HepG2 (cell line): ENCODE measurements around the gene BMERB1. TPM values are rescaled to one million over a fixed set of nuclear protein-coding genes. Genes with fewer than 3 reads are reported as not detected.

Experiments
- ASH2L ChIP-seq: fragments of 300-600, 200-600 bp; sonication (generic); IDR thresholded peaks from 2 replicates; pipeline ENCODE4 v1.7.0; 2017; ENCODE audit warnings: low read depth, mild to moderate bottlenecking, moderate library complexity, mixed read lengths, low read length; ENCODE audit not compliant: insufficient read length
- DMAP1 ChIP-seq: IDR thresholded peaks from 2 replicates; pipeline ENCODE4 v1.6.1; 2016
- FOXA1 ChIP-seq, 2 experiments: fragments of 450-650 bp in 1 of 2; sonication (generic) in 1 of 2; formaldehyde crosslinking in 1 of 2; IDR thresholded peaks; 2 replicates each; pipeline versions ENCODE4 v1.4.0 to v1.6.1; 2016 to 2020; ENCODE audit warnings: missing genetic modification reagents in 1 of 2
- KLF16 ChIP-seq, 2 experiments: sonication (generic) in 1 of 2; formaldehyde crosslinking in 1 of 2; IDR thresholded peaks; 2 replicates each; pipeline versions ENCODE4 v1.6.1 to v1.8.0; 2016 to 2023; ENCODE audit warnings: missing genetic modification reagents in 2 of 2, missing compliant biosample characterization in 1 of 2
- NFATC3 ChIP-seq: sonication (generic); formaldehyde crosslinking; IDR thresholded peaks from 2 replicates; pipeline ENCODE4 v1.5.1; 2020; ENCODE audit warnings: mild to moderate bottlenecking, missing genetic modification reagents
- NR2C2 ChIP-seq: sonication (generic); formaldehyde crosslinking; IDR thresholded peaks from 2 replicates; pipeline ENCODE4 v1.4.0; 2020; ENCODE audit warnings: missing genetic modification reagents, mild to moderate bottlenecking, moderate library complexity, borderline replicate concordance
- PITX1 ChIP-seq: sonication (generic); formaldehyde crosslinking; IDR thresholded peaks from 2 replicates; pipeline ENCODE4 v1.5.1; 2020; ENCODE audit warnings: mild to moderate bottlenecking, missing genetic modification reagents
- POLR2AphosphoS2 ChIP-seq: IDR thresholded peaks from 2 replicates; pipeline ENCODE4 v1.6.1; 2011; ENCODE audit warnings: low read depth, low read length, improper control_type of control experiment
- RXRA ChIP-seq: sonication (generic); formaldehyde crosslinking; IDR thresholded peaks from 2 replicates; pipeline ENCODE4 v1.5.1; 2020; ENCODE audit warnings: missing genetic modification reagents
- STAG1 ChIP-seq: sonication (generic); formaldehyde crosslinking; IDR thresholded peaks from 2 replicates; pipeline ENCODE4 v1.4.0; 2020; ENCODE audit warnings: missing genetic modification reagents
- TAF1 ChIP-seq: sonication (generic); formaldehyde crosslinking; IDR thresholded peaks from 2 replicates; pipeline ENCODE4 v1.4.0; 2020; ENCODE audit warnings: missing genetic modification reagents
- TBL1XR1 ChIP-seq: fragments of 150-350 bp; IDR thresholded peaks from 2 replicates; pipeline ENCODE4 v1.6.1; 2014; ENCODE audit warnings: borderline replicate concordance, low read length; ENCODE audit not compliant: partially characterized antibody
- TEAD3 ChIP-seq: optimal IDR thresholded peaks from 2 replicates; pipeline ENCODE3; 2016; ENCODE audit warnings: borderline replicate concordance
- polyA plus RNA-seq, 8 experiments: library from polyadenylated mRNA; depleted of rRNA in 3 of 8; stranded (reverse) in 7 of 8; unstranded in 1 of 8; fragments of >200 nt; fragmentation: Illumina TruSeq in 4 of 8; extraction: Trizol in 4 of 8; gene quantifications; 2 replicates each; pipeline versions ENCODE4 v1.2.1 to v1.2.3, GENCODE V29; 2011 to 2016; ENCODE audit warnings: low read depth in 4 of 8, missing spikeins in 1 of 8, mixed read lengths in 1 of 8; ENCODE audit not compliant: insufficient read depth in 1 of 8
- total RNA-seq, 5 experiments: library from RNA; depleted of rRNA; stranded (reverse); fragments of >200 nt; fragmentation: Illumina TruSeq; extraction: Trizol; gene quantifications; 2 replicates each; pipeline ENCODE4 v1.2.3, GENCODE V29; 2016; ENCODE audit warnings: low read depth in 1 of 5
- TF ChIP-seq, protein P1 (sequence below): sonication (generic); formaldehyde crosslinking; IDR thresholded peaks from 2 replicates; pipeline ENCODE4 v1.4.0; 2020; ENCODE audit warnings: missing genetic modification reagents, mild to moderate bottlenecking, borderline replicate concordance
- TF ChIP-seq, protein P2 (sequence below): IDR thresholded peaks from 2 replicates; pipeline ENCODE4 v1.6.1; 2016; ENCODE audit warnings: missing genetic modification reagents, missing compliant biosample characterization
- TF ChIP-seq, protein P3 (sequence below): sonication (generic); formaldehyde crosslinking; IDR thresholded peaks from 2 replicates; pipeline ENCODE4 v1.4.0; 2020; ENCODE audit warnings: low read depth, missing genetic modification reagents
- TF ChIP-seq, protein P4 (sequence below): sonication (generic); formaldehyde crosslinking; IDR thresholded peaks from 2 replicates; pipeline ENCODE4 v1.8.0; 2022; ENCODE audit warnings: low read depth, missing genetic modification reagents
- TF ChIP-seq, protein P5 (sequence below), 2 experiments: fragments of 450-650 bp in 1 of 2; sonication (generic) in 1 of 2; formaldehyde crosslinking; IDR thresholded peaks; 2 replicates each; pipeline versions ENCODE4 v1.5.0 to v1.8.0; 2020 to 2022; ENCODE audit warnings: mild to moderate bottlenecking in 1 of 2, missing genetic modification reagents in 1 of 2
- TF ChIP-seq, protein P6 (sequence below): sonication (generic); formaldehyde crosslinking; IDR thresholded peaks from 2 replicates; pipeline ENCODE4 v1.4.0; 2020; ENCODE audit warnings: missing genetic modification reagents

Gene BMERB1
- total and polyA plus RNA-seq, 2 of the 13 experiments (the other 11 are each of a cell fraction or from before 2014, with no cell fraction given), result 1.4 TPM

DNA sequence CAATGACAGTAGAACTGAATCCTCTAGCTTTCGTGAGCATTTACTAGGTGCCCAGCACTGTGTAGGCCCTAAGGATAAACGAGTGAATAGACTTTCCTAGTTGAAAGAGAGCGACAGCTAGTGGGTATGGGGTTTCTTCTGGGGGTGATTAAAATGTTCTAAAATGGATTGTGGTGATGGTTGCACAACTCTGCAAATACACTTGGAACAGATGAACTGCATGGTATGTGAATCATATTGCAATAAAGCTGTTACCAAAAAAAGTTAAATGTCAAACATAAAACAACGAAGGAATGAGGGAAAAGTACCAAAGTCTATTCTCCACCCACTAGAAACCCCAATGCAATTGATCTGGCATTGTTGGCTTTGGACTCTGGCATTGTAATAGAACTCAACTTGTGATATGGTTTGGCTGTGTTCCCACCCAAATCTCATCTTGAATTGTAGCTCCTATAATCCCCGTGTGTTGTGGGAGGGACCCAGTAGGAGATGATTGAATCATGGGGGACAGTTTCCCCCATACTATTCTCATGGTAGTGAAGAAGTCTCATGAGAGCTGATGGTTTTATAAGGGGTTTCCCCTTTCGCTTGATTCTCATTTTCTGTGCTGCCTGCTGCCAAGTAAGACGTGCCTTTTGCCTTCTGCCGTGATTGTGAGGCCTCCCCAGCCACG is 138.1 kb downstream of the BMERB1 start (continued):
- TF ChIP-seq, protein P1, sequence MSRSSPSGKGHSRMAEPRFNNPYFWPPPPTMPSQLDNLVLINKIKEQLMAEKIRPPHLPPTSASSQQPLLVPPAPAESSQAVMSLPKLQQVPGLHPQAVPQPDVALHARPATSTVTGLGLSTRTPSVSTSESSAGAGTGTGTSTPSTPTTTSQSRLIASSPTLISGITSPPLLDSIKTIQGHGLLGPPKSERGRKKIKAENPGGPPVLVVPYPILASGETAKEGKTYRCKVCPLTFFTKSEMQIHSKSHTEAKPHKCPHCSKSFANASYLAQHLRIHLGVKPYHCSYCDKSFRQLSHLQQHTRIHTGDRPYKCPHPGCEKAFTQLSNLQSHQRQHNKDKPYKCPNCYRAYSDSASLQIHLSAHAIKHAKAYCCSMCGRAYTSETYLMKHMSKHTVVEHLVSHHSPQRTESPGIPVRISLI, result no peak
- no peak for TF ChIP-seq TBL1XR1
- TF ChIP-seq, protein P2, sequence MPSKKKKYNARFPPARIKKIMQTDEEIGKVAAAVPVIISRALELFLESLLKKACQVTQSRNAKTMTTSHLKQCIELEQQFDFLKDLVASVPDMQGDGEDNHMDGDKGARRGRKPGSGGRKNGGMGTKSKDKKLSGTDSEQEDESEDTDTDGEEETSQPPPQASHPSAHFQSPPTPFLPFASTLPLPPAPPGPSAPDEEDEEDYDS (CRISPR knock-in tag), result no peak
- TF ChIP-seq DMAP1 (CRISPR knock-in tag), result peak; percentile 26; the same call in 1 of the 2 replicates
- TF ChIP-seq, protein P3, sequence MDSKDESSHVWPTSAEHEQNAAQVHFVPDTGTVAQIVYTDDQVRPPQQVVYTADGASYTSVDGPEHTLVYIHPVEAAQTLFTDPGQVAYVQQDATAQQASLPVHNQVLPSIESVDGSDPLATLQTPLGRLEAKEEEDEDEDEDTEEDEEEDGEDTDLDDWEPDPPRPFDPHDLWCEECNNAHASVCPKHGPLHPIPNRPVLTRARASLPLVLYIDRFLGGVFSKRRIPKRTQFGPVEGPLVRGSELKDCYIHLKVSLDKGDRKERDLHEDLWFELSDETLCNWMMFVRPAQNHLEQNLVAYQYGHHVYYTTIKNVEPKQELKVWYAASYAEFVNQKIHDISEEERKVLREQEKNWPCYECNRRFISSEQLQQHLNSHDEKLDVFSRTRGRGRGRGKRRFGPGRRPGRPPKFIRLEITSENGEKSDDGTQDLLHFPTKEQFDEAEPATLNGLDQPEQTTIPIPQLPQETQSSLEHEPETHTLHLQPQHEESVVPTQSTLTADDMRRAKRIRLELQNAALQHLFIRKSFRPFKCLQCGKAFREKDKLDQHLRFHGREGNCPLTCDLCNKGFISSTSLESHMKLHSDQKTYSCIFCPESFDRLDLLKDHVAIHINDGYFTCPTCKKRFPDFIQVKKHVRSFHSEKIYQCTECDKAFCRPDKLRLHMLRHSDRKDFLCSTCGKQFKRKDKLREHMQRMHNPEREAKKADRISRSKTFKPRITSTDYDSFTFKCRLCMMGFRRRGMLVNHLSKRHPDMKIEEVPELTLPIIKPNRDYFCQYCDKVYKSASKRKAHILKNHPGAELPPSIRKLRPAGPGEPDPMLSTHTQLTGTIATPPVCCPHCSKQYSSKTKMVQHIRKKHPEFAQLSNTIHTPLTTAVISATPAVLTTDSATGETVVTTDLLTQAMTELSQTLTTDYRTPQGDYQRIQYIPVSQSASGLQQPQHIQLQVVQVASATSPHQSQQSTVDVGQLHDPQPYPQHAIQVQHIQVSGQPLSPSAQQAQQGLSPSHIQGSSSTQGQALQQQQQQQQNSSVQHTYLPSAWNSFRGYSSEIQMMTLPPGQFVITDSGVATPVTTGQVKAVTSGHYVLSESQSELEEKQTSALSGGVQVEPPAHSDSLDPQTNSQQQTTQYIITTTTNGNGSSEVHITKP (CRISPR knock-in tag), result no peak
- no peak for TF ChIP-seq ASH2L
- TF ChIP-seq STAG1, result peak; percentile 11; the same call in 1 of the 2 replicates
- TF ChIP-seq POLR2AphosphoS2, result no peak
- TF ChIP-seq, protein P4, sequence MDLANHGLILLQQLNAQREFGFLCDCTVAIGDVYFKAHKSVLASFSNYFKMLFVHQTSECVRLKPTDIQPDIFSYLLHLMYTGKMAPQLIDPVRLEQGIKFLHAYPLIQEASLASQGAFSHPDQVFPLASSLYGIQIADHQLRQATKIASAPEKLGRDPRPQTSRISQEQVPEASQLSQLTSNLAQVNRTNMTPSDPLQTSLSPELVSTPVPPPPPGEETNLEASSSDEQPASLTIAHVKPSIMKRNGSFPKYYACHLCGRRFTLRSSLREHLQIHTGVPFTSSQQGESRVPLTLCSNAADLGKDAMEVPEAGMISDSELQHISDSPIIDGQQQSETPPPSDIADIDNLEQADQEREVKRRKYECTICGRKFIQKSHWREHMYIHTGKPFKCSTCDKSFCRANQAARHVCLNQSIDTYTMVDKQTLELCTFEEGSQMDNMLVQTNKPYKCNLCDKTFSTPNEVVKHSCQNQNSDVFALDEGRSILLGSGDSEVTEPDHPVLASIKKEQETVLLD (CRISPR knock-in tag), result no peak
- TF ChIP-seq, protein P5, sequence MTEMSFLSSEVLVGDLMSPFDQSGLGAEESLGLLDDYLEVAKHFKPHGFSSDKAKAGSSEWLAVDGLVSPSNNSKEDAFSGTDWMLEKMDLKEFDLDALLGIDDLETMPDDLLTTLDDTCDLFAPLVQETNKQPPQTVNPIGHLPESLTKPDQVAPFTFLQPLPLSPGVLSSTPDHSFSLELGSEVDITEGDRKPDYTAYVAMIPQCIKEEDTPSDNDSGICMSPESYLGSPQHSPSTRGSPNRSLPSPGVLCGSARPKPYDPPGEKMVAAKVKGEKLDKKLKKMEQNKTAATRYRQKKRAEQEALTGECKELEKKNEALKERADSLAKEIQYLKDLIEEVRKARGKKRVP (CRISPR knock-in tag; IDR thresholded peaks at IDR 0.05), result peak in 1 of 2 experiments; percentile 12; a peak in 1 of 4 replicates
- peak; percentile 76 for TF ChIP-seq TEAD3 (CRISPR knock-in tag)
- TF ChIP-seq NR2C2 (CRISPR knock-in tag), result no peak
- TF ChIP-seq PITX1 (CRISPR knock-in tag), result 0 out of 2 replicates have a peak, but pooled peaks have one; percentile 17
- TF ChIP-seq, protein P6, sequence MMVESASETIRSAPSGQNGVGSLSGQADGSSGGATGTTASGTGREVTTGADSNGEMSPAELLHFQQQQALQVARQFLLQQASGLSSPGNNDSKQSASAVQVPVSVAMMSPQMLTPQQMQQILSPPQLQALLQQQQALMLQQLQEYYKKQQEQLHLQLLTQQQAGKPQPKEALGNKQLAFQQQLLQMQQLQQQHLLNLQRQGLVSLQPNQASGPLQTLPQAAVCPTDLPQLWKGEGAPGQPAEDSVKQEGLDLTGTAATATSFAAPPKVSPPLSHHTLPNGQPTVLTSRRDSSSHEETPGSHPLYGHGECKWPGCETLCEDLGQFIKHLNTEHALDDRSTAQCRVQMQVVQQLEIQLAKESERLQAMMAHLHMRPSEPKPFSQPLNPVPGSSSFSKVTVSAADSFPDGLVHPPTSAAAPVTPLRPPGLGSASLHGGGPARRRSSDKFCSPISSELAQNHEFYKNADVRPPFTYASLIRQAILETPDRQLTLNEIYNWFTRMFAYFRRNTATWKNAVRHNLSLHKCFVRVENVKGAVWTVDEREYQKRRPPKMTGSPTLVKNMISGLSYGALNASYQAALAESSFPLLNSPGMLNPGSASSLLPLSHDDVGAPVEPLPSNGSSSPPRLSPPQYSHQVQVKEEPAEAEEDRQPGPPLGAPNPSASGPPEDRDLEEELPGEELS (CRISPR knock-in tag), result peak; percentile 48; the same call in 1 of the 2 replicates
- no peak for TF ChIP-seq KLF16 (CRISPR knock-in tag; IDR thresholded peaks at IDR 0.05)
- TF ChIP-seq RXRA (CRISPR knock-in tag), result no peak
- no peak for TF ChIP-seq TAF1 (CRISPR knock-in tag)
- no peak for TF ChIP-seq NFATC3 (CRISPR knock-in tag)
- no peak for TF ChIP-seq FOXA1 (IDR thresholded peaks at IDR 0.05)
- no peak for TF ChIP-seq FOXA1 (CRISPR knock-in tag; IDR thresholded peaks at IDR 0.05)
